ENCODE results near the gene ENKD1. TPM values are rescaled to one million over a fixed set of nuclear protein-coding genes. Genes with fewer than 3 reads are reported as not detected.
A peak's percentile ranks its signal among the peaks of the same experiment; 100 is the strongest.

Gene ENKD1
- total and polyA plus RNA-seq, 10 of the 15 experiments (the other 5 are each of a cell fraction or from before 2014, with no cell fraction given): 0.19 to 8.1 (median 2.8) TPM

DNA sequence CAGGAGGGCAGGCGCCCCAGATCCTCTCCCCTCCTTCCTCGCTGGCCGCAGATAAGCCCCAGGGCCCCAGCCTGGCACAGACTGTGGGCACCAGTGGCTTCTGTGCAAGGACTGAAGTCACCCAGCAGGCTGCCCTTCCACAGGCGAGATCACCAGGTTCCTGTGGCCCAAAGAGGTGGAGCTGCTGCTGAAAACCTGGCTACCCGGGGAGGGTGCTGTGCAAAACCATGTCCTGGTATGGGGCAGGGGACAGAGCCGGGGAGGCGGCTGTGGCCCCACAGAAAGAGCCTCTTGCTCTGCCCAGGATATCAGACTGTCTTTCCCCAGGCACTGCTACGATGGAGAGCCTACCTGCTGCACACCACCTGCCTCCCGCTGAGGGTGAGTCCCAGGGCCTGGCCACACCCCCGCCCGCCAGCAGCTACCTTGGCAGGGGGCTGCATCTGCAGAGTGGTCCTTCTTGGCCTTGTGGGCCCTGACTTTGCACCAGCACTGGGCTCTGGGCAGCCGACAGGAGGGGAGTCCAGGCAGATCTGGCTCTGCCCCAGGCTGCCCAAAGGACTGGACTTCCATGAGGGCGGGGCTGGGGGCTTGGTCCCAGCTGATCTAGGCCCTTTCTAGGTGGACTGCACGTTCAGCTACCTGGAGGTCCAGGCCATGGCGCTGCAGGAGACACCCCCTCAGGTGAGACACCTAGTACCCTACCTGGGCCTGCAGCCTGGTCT is 21.0 kb downstream of the ENKD1 start:
- Histone ChIP-seq H4K20me1 (ENCODE audit: control insufficient read depth, insufficient read depth) (no peaks in the 10 kb centered on the region), H2AFZ (ENCODE audit: control insufficient read depth, low read depth, low read length) (peak overlapping the region; percentile 65), H3K9me3 (replicated peaks; ENCODE audit: control insufficient read depth, insufficient read depth, low read length) (no peaks in the 10 kb centered on the region), H3K79me2 (ENCODE audit: control insufficient read depth, insufficient read depth, low read length) (peaks cover 11% of the 10 kb centered on the region), H3K27ac (ENCODE audit: control insufficient read depth, insufficient read depth) (peak overlapping the region; percentile 77), H3K4me1 (ENCODE audit: control insufficient read depth, insufficient read depth, low read length) (peaks cover 11% of the 10 kb centered on the region; the same call in 1 of the 2 replicates), H3K9ac (ENCODE audit: control insufficient read depth, insufficient read depth, low read length) (peak overlapping the region; percentile 83), H3K4me3 (peak overlapping the region; percentile 81), H3K4me2 (ENCODE audit: control insufficient read depth, insufficient read depth) (peak overlapping the region; percentile 95), H3K27me3 (replicated peaks in 1 of 2; ENCODE audit: control insufficient read depth in 2 of 2, insufficient read depth in 2 of 2, low read length in 1 of 2) (no peaks in the 10 kb centered on the region), H3K36me3 (ENCODE audit: control insufficient read depth in 2 of 2, insufficient read depth in 2 of 2, low read length in 1 of 2) (peaks cover 0 to 3% of the 10 kb centered on the region in 2 experiments; a peak in 3 of 4 replicates)
- peak; percentile 70; the same call in 1 of the 2 replicates for TF ChIP-seq HDGF (IDR thresholded peaks at IDR 0.05)
- no peak for TF ChIP-seq MXI1 (IDR thresholded peaks at IDR 0.05; ENCODE audit: low read depth, low read length)
- FAIRE-seq: no peak
- in situ Hi-C loops (cut with MboI): no loop called here
- BruUV-seq (replicated peaks): TSS peak; percentile 70
- WGBS (ENCODE audit: insufficient coverage, insufficient replicate concordance, low lambda C conversion rate, missing lambda C conversion rate): 45% methylated on average over 12 of the region's 15 CpGs
- no peak for DNase-seq (ENCODE audit: low read depth, low spot score)
- ChIA-PET RAD21 (ENCODE audit: unreplicated experiment) (interaction anchor here (0.6 to 5.5 kb wide), 19 partner anchors 14 to 164 kb away, joined by 3 to 102 read pairs (median 7); partner anchors contain the start of genes ACD, ATP6V0D1, C16orf86 and CTCF), POLR2A (interaction anchor here (0.6 to 2.4 kb wide), 10 partner anchors 14 to 238 kb away, joined by 3 to 16 read pairs (median 6); partner anchors contain the start of genes ACD, CTCF, GFOD2 and PARD6A), SMC1A (ENCODE audit: uncharacterized antibody, unreplicated experiment) (interaction anchor here (0.8 to 7.6 kb wide), 10 partner anchors 13 to 164 kb away, joined by 3 to 86 read pairs (median 8); partner anchors contain the start of gene ATP6V0D1), CTCF (interaction anchor here (0.8 to 9.0 kb wide), 24 partner anchors 10 to 217 kb away, joined by 3 to 138 read pairs (median 7); partner anchors contain the start of genes ACD, ATP6V0D1, C16orf86 and CTCF)
- intact Hi-C loops (cut with micrococcal nuclease; ENCODE audit: unreplicated experiment): loop anchor here (1.0 to 2.0 kb wide), 2 partner anchors 63 to 83 kb away; partner anchors contain the start of gene CTCF
- ATAC-seq: no peak; the same call in 1 of the 3 replicates

GRCh38 chr16:67644038-67644437 is 22.5 kb downstream of the ENKD1 start:
- H4K20me1 ChIP-seq (ENCODE audit: control insufficient read depth, insufficient read depth): no peaks in the 10 kb centered on the region
- no peaks in the 10 kb centered on the region for H3K9me3 ChIP-seq (replicated peaks; ENCODE audit: control insufficient read depth, insufficient read depth, low read length)
- BruUV-seq (replicated peaks): no TSS peak
- ChIA-PET RAD21 (ENCODE audit: unreplicated experiment) (interaction anchor here (1.0 to 5.5 kb wide), 13 partner anchors 16 to 163 kb away, joined by 3 to 102 read pairs (median 10); partner anchors contain the start of genes ACD, ATP6V0D1, C16orf86 and CTCF), CTCF (interaction anchor here (0.7 to 9.0 kb wide), 25 partner anchors 12 to 216 kb away, joined by 3 to 138 read pairs (median 7); partner anchors contain the start of genes ACD, ATP6V0D1, C16orf86 and CTCF), POLR2A (interaction anchor here (0.8 to 1.8 kb wide), 5 partner anchors 19 to 97 kb away, joined by 4 to 11 read pairs (median 9); partner anchors contain the start of gene CTCF), SMC1A (ENCODE audit: uncharacterized antibody, unreplicated experiment) (interaction anchor here (0.7 to 7.6 kb wide), 13 partner anchors 19 to 163 kb away, joined by 3 to 86 read pairs (median 5); partner anchors contain the start of genes ATP6V0D1 and CTCF)
- DNase-seq (ENCODE audit: low read depth, low spot score) (no peak), ATAC-seq (no peak), FAIRE-seq (no peak)
- H3K9ac ChIP-seq (ENCODE audit: control insufficient read depth, insufficient read depth, low read length): peak overlapping the region; percentile 83
- WGBS (ENCODE audit: insufficient coverage, insufficient replicate concordance, low lambda C conversion rate, missing lambda C conversion rate): 94% methylated on average over 9 of the region's 9 CpGs
- H3K4me2 ChIP-seq (ENCODE audit: control insufficient read depth, insufficient read depth): peak overlapping the region; percentile 95
- H3K4me1 ChIP-seq (ENCODE audit: control insufficient read depth, insufficient read depth, low read length): peaks cover 11% of the 10 kb centered on the region; the same call in 1 of the 2 replicates
- H3K4me3 ChIP-seq: no peak overlapping the region
- in situ Hi-C loops (cut with MboI) (loop anchor here (5.0 kb wide), 1 partner anchor 97 kb away; no protein-coding TSS in a partner anchor), intact Hi-C loops (cut with micrococcal nuclease; ENCODE audit: unreplicated experiment) (loop anchor here (1.0 to 2.0 kb wide), 3 partner anchors 61 to 123 kb away; no protein-coding TSS in a partner anchor)
- H3K36me3 ChIP-seq (ENCODE audit: control insufficient read depth in 2 of 2, insufficient read depth in 2 of 2, low read length in 1 of 2): peaks cover 0 to 2% of the 10 kb centered on the region in 2 experiments; a peak in 3 of 4 replicates
- H3K27me3 ChIP-seq (replicated peaks in 1 of 2; ENCODE audit: control insufficient read depth in 2 of 2, insufficient read depth in 2 of 2, low read length in 1 of 2): no peaks in the 10 kb centered on the region
- no peak overlapping the region for H3K27ac ChIP-seq (ENCODE audit: control insufficient read depth, insufficient read depth)
- peaks cover 11% of the 10 kb centered on the region for H3K79me2 ChIP-seq (ENCODE audit: control insufficient read depth, insufficient read depth, low read length)
- peak overlapping the region; percentile 65 for H2AFZ ChIP-seq (ENCODE audit: control insufficient read depth, low read depth, low read length)
- TF ChIP-seq YBX1 (IDR thresholded peaks at IDR 0.05) (no peak), SREBF2 (IDR thresholded peaks at IDR 0.05; ENCODE audit: low read length) (no peak), ETV6 (conservative IDR thresholded peaks at IDR 0.05 in 1 of 2, IDR thresholded peaks at IDR 0.05 in 1 of 2; ENCODE audit: borderline replicate concordance in 1 of 2, low read depth in 1 of 2) (no peak), PAX5 (IDR thresholded peaks at IDR 0.05; ENCODE audit: borderline replicate concordance, low read depth, low read length) (no peak), IKZF2 (IDR thresholded peaks at IDR 0.05) (no peak), BACH1 (IDR thresholded peaks at IDR 0.05; ENCODE audit: borderline replicate concordance) (no peak), JUNB (IDR thresholded peaks at IDR 0.05) (no peak), SPI1 (IDR thresholded peaks at IDR 0.05; ENCODE audit: borderline replicate concordance, insufficient read depth, low read depth, low read length) (no peak), KDM1A (IDR thresholded peaks at IDR 0.05; ENCODE audit: borderline replicate concordance) (no peak), SUPT20H (IDR thresholded peaks at IDR 0.05; ENCODE audit: borderline replicate concordance, control insufficient read depth, low read depth, low read length) (no peak)
- TF ChIP-seq, protein P1, sequence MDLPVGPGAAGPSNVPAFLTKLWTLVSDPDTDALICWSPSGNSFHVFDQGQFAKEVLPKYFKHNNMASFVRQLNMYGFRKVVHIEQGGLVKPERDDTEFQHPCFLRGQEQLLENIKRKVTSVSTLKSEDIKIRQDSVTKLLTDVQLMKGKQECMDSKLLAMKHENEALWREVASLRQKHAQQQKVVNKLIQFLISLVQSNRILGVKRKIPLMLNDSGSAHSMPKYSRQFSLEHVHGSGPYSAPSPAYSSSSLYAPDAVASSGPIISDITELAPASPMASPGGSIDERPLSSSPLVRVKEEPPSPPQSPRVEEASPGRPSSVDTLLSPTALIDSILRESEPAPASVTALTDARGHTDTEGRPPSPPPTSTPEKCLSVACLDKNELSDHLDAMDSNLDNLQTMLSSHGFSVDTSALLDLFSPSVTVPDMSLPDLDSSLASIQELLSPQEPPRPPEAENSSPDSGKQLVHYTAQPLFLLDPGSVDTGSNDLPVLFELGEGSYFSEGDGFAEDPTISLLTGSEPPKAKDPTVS (IDR thresholded peaks at IDR 0.05; ENCODE audit: low read depth, low read length): no peak

Data from GM12878 (cell line).